ENCODE measurements around the gene DNAAF5. TPM values are rescaled to one million over a fixed set of nuclear protein-coding genes. Genes with fewer than 3 reads are reported as not detected.

DNAAF5 gene
- total and polyA plus RNA-seq, 2 experiments from 2014 or later: 19.0 to 23.5 TPM

DNA sequence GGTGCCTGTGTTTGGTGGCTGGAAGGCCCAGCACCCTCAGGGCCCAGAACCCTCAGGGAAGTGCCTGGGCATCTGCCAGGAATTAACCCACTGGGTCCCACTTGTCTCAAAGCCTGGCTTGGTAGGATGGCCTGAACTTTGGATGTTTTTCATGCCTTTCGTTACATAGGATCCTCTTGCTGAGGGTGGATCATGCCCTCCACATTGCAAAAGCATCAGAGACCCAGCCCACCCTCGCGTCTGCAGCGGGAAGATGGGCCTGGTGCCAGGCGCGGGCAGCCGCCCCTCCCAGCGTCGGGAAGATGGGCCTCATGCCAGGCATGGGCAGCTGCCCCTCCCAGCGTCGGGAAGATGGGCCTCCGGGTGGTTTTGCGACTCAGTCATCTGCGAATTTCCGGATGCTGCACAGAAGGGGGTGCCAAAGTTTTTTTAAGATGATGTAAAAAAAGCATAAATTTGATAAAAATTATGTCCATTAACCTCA, 52.5 kb downstream of the DNAAF5 start:
- Histone ChIP-seq H3K27ac (no peak overlapping the region), H3K4me2 (no peak overlapping the region), H3K9me2 (replicated peaks; ENCODE audit: insufficient read depth) (no peaks in the 10 kb centered on the region), H3K36me3 (replicated peaks; ENCODE audit: insufficient read depth, low read depth) (no peaks in the 10 kb centered on the region), H3K9me3 (ENCODE audit: low read depth) (no peaks in the 10 kb centered on the region), H3K27me3 (no peaks in the 10 kb centered on the region), H4K20me1 (ENCODE audit: insufficient read depth, poor library complexity, severe bottlenecking) (no peaks in the 10 kb centered on the region), H3K4me3 (no peak overlapping the region), H2AFZ (no peak overlapping the region), H3K4me1 (ENCODE audit: insufficient read depth) (no peaks in the 10 kb centered on the region), H3K79me2 (no peaks in the 10 kb centered on the region)
- 92% methylated on average over 15 of the region's 15 CpGs for WGBS (ENCODE audit: low lambda C conversion rate, missing lambda C conversion rate)
- TF ChIP-seq, protein P1, sequence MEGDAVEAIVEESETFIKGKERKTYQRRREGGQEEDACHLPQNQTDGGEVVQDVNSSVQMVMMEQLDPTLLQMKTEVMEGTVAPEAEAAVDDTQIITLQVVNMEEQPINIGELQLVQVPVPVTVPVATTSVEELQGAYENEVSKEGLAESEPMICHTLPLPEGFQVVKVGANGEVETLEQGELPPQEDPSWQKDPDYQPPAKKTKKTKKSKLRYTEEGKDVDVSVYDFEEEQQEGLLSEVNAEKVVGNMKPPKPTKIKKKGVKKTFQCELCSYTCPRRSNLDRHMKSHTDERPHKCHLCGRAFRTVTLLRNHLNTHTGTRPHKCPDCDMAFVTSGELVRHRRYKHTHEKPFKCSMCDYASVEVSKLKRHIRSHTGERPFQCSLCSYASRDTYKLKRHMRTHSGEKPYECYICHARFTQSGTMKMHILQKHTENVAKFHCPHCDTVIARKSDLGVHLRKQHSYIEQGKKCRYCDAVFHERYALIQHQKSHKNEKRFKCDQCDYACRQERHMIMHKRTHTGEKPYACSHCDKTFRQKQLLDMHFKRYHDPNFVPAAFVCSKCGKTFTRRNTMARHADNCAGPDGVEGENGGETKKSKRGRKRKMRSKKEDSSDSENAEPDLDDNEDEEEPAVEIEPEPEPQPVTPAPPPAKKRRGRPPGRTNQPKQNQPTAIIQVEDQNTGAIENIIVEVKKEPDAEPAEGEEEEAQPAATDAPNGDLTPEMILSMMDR (IDR thresholded peaks at IDR 0.05; ENCODE audit: poor library complexity): no peak
- TF ChIP-seq EZH2phosphoT487 (IDR thresholded peaks at IDR 0.05; ENCODE audit: low read depth, severe bottlenecking, unreplicated experiment) (no peak), EZH2 (IDR thresholded peaks at IDR 0.05; ENCODE audit: borderline replicate concordance) (no peak)
- DNase-seq (ENCODE audit: low spot score): no peak

DNA sequence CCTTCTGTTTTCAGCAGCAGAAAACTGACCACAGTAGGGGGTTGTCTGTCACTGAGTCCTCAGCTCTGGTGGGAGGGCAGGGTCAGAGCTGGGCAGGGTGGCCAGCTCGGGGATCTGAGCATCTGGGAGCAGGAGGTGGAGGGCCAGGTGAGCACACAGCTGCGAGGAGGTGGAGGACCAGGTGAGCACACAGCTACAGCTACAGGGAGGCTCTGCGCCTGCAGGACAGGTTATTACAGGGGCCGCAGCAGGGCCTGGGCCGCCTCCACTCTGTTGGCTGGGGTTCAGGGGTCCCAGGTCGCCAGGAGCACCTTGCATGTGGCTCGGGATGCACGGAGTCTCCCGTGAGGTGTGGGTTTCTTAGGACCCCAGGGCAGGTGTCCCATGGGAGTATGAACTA, 53.0 kb downstream of the DNAAF5 start:
- Histone ChIP-seq H3K79me2 (no peaks in the 10 kb centered on the region), H3K36me3 (replicated peaks; ENCODE audit: insufficient read depth, low read depth) (no peaks in the 10 kb centered on the region), H3K4me2 (no peak overlapping the region), H3K4me1 (ENCODE audit: insufficient read depth) (no peaks in the 10 kb centered on the region), H2AFZ (no peak overlapping the region), H3K27me3 (no peaks in the 10 kb centered on the region), H4K20me1 (ENCODE audit: insufficient read depth, poor library complexity, severe bottlenecking) (no peaks in the 10 kb centered on the region), H3K27ac (no peak overlapping the region), H3K4me3 (no peak overlapping the region), H3K9me3 (ENCODE audit: low read depth) (no peaks in the 10 kb centered on the region), H3K9me2 (replicated peaks; ENCODE audit: insufficient read depth) (no peaks in the 10 kb centered on the region)
- no peak for DNase-seq (ENCODE audit: low spot score)
- TF ChIP-seq EZH2 (IDR thresholded peaks at IDR 0.05; ENCODE audit: borderline replicate concordance) (no peak), EZH2phosphoT487 (IDR thresholded peaks at IDR 0.05; ENCODE audit: low read depth, severe bottlenecking, unreplicated experiment) (no peak)
- WGBS (ENCODE audit: low lambda C conversion rate, missing lambda C conversion rate): 96% methylated on average over 9 of the region's 9 CpGs

DNA sequence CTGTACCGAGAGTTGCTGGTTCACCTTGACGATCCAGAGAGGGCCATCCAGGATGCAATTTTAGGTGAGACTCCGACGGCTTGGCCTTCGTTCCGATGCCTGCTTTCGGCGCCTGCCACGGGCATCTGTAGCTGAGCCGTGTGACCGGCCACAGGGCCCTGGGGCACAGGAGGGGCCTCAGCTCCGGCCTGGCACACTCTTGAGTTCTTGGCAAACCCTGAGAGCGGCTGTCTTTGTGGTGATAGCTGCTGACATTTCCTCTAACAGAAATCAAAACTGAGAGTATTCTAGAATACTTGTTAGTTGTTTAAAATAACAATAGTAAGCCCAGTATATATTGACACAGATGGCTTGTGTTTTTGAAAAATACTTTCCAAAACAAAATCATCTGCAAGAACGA, 53.6 kb downstream of the DNAAF5 start:
- Histone ChIP-seq H3K9me2 (replicated peaks; ENCODE audit: insufficient read depth) (no peaks in the 10 kb centered on the region), H3K4me3 (no peak overlapping the region), H3K27ac (no peak overlapping the region), H3K4me1 (ENCODE audit: insufficient read depth) (no peaks in the 10 kb centered on the region), H3K79me2 (no peaks in the 10 kb centered on the region), H3K4me2 (no peak overlapping the region), H3K36me3 (replicated peaks; ENCODE audit: insufficient read depth, low read depth) (no peaks in the 10 kb centered on the region), H2AFZ (no peak overlapping the region), H4K20me1 (ENCODE audit: insufficient read depth, poor library complexity, severe bottlenecking) (no peaks in the 10 kb centered on the region), H3K27me3 (no peaks in the 10 kb centered on the region), H3K9me3 (ENCODE audit: low read depth) (no peaks in the 10 kb centered on the region)
- WGBS (ENCODE audit: low lambda C conversion rate, missing lambda C conversion rate): 98% methylated on average over 14 of the region's 14 CpGs
- TF ChIP-seq, protein P1 (IDR thresholded peaks at IDR 0.05; ENCODE audit: poor library complexity): no peak
- TF ChIP-seq EZH2phosphoT487 (IDR thresholded peaks at IDR 0.05; ENCODE audit: low read depth, severe bottlenecking, unreplicated experiment) (no peak), EZH2 (IDR thresholded peaks at IDR 0.05; ENCODE audit: borderline replicate concordance) (no peak)
- no peak for DNase-seq (ENCODE audit: low spot score)

DNA sequence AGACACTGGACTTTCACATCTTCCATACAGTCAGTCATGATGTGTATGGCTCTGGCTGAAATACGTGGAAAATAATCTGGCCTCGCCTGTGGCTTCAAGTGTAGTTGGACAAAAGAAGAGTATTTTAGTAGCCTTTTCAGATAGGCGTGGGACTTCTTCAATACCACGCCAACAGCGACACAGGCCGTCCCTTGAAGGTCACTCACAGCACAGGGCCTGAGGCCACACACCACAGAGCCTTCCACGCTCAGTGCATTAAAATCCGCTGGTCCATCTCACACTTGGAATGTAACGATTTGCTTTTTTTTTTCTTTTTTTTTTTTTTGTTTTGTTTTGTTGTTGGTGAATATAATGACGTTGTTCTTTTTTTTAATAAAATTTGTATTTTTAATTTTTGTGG, 54.0 kb downstream of the DNAAF5 start:
- Histone ChIP-seq H3K36me3 (replicated peaks; ENCODE audit: insufficient read depth, low read depth) (no peaks in the 10 kb centered on the region), H2AFZ (no peak overlapping the region), H3K27me3 (no peaks in the 10 kb centered on the region), H3K4me2 (no peak overlapping the region), H3K4me3 (no peak overlapping the region), H3K79me2 (no peaks in the 10 kb centered on the region), H4K20me1 (ENCODE audit: insufficient read depth, poor library complexity, severe bottlenecking) (no peaks in the 10 kb centered on the region), H3K4me1 (ENCODE audit: insufficient read depth) (no peaks in the 10 kb centered on the region), H3K9me2 (replicated peaks; ENCODE audit: insufficient read depth) (no peaks in the 10 kb centered on the region), H3K27ac (no peak overlapping the region), H3K9me3 (ENCODE audit: low read depth) (no peaks in the 10 kb centered on the region)
- 97% methylated on average over 10 of the region's 10 CpGs for WGBS (ENCODE audit: low lambda C conversion rate, missing lambda C conversion rate)
- DNase-seq (ENCODE audit: low spot score): no peak
- TF ChIP-seq, protein P1 (IDR thresholded peaks at IDR 0.05; ENCODE audit: poor library complexity): no peak
- TF ChIP-seq EZH2 (IDR thresholded peaks at IDR 0.05; ENCODE audit: borderline replicate concordance): no peak
- TF ChIP-seq EZH2phosphoT487 (IDR thresholded peaks at IDR 0.05; ENCODE audit: low read depth, severe bottlenecking, unreplicated experiment): no peak
